ENCODE results near the gene SEZ6L2. TPM values are rescaled to one million over a fixed set of nuclear protein-coding genes. Genes with fewer than 3 reads are reported as not detected.

SEZ6L2 gene
- total RNA-seq, 6 experiments from 2014 or later = 0.15 to 0.56 (median 0.32) TPM

DNA sequence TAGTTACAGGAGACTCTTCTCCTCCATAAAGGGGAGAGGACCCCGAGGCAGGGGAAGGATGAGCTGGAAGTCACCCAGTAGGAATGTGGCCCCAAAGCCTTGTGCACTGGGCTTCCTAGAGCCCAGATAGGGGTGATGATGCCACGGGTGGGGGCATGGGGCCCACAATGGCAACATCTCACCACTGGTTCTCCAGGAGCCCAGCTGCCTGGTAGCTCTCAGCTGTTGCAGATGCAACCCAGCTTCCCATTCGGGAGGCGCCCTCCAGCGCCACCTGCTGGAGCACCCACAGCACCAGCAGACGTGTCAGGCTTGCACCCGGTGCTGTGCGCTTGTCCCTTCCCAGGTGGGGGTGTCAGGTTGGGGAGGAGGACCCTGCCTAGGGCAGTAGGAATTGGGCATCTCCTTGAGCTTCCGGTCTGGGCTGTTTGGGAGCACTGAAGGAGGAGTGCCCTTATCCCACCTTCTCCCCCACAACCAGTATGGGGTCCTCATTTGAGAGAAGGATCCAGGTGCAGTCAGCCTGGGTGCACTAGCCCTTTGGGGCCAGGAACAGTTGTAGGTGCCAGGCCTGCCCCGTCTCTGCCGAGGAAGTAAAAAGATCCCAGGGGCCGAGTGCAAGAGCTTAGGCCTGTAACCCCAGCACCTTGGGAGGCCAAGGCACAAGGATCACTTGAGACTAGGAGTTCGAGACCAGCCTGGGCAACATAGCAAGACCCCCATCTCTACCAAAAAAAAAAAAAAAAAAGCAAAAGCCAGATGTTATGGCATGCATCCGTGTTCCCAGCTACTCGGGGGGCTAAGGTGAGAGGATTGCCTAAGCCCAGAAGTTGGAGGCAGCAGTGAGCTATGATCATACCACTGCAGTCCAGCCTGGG is 50.7 kb downstream of the SEZ6L2 start:
- H3K4me1 ChIP-seq = no peaks in the 10 kb centered on the region
- H3K4me3 ChIP-seq = no peak overlapping the region
- intact Hi-C loops (cut with DNase I) = loop anchor here in 1 of 2 donors (5.0 kb wide), 1 partner anchor 36 kb away; the partner anchor contains the start of gene PRRT2
- TF ChIP-seq, protein P1, sequence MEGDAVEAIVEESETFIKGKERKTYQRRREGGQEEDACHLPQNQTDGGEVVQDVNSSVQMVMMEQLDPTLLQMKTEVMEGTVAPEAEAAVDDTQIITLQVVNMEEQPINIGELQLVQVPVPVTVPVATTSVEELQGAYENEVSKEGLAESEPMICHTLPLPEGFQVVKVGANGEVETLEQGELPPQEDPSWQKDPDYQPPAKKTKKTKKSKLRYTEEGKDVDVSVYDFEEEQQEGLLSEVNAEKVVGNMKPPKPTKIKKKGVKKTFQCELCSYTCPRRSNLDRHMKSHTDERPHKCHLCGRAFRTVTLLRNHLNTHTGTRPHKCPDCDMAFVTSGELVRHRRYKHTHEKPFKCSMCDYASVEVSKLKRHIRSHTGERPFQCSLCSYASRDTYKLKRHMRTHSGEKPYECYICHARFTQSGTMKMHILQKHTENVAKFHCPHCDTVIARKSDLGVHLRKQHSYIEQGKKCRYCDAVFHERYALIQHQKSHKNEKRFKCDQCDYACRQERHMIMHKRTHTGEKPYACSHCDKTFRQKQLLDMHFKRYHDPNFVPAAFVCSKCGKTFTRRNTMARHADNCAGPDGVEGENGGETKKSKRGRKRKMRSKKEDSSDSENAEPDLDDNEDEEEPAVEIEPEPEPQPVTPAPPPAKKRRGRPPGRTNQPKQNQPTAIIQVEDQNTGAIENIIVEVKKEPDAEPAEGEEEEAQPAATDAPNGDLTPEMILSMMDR (IDR thresholded peaks at IDR 0.05) = peak; percentile 84 to 95 (median 87)
- no peak for TF ChIP-seq POLR2A (IDR thresholded peaks at IDR 0.05)
- ATAC-seq (peak; percentile 84 to 95 (median 89)), DNase-seq (peak; percentile 81 to 84 (median 83))
- H3K36me3 ChIP-seq = peaks cover 0 to 22% (median 10%) of the 10 kb centered on the region in 4 donors
- no peaks in the 10 kb centered on the region for H3K9me3 ChIP-seq
- no peaks in the 10 kb centered on the region for H3K27me3 ChIP-seq
- WGBS (ENCODE audit: insufficient coverage, low coverage, low lambda C conversion rate, missing lambda C conversion rate) = 51% methylated on average over 6 of the region's 15 CpGs
- no peak overlapping the region for H3K27ac ChIP-seq

DNA sequence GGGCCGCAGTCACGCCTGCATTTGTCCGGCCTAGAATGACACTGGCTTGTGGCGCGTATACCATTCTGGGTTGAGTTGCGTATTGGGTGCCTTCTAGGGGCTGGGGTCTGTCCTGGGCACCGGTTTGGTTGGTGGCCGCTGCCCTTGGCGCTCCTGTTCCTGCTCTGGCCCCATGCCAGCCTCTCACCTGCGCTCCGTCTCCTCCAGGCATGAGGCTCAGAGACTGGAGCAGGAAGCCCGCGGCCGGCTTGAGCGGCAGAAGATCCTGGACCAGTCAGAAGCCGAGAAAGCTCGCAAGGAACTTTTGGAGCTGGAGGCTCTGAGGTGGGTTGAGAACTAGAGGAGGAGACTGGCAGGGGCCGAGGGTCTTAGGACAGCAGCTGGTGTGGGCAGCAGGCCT is 53.7 kb downstream of the SEZ6L2 start:
- Histone ChIP-seq H3K36me3 (peaks cover 0 to 37% (median 13%) of the 10 kb centered on the region in 4 donors), H3K4me3 (no peak overlapping the region), H3K27me3 (no peaks in the 10 kb centered on the region), H3K27ac (no peak overlapping the region), H3K4me1 (no peaks in the 10 kb centered on the region), H3K9me3 (no peaks in the 10 kb centered on the region)
- intact Hi-C loops (cut with DNase I) = loop anchor here in 1 of 2 donors (5.0 kb wide), 1 partner anchor 33 kb away; the partner anchor contains the start of gene PRRT2
- DNase-seq (no peak), ATAC-seq (no peak)
- TF ChIP-seq, protein P1 (IDR thresholded peaks at IDR 0.05) = no peak
- TF ChIP-seq POLR2A (IDR thresholded peaks at IDR 0.05) = no peak
- whole genome bisulfite sequencing (ENCODE audit: insufficient coverage, low coverage, low lambda C conversion rate, missing lambda C conversion rate) = 88% methylated on average over 9 of the region's 18 CpGs

DNA sequence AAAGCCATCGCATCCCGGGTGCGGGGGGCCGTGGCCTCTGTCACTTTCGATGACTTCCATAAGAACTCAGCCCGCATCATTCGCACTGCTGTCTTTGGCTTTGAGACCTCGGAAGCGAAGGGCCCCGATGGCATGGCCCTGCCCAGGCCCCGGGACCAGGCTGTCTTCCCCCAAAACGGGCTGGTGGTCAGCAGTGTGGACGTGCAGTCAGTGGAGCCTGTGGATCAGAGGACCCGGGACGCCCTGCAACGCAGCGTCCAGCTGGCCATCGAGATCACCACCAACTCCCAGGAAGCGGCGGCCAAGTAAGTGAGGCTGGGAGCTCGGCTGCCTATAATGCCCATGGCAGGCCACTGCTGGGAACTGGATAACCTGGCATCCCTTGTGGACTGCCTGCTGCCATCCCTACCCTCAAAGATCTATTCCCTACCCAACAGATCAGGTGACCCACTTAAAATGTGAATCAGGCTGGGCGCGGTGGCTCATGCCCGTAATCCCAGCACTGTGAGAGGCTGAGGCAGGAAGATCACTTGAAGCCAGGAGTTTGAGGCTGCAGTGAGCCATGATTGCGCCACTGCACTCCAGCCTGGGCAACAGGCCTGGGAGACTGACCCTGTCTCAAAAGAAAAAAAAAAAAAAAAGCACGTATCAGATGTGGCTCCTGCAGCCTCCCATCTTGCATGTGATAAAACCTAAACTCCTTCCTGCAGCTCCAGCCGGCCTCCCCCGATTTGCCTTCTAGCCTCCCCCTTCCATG is 54.6 kb downstream of the SEZ6L2 start:
- no peaks in the 10 kb centered on the region for H3K4me1 ChIP-seq
- 0% methylated on average over 1 of the region's 28 CpGs for WGBS (ENCODE audit: insufficient coverage, low coverage, low lambda C conversion rate, missing lambda C conversion rate)
- H3K36me3 ChIP-seq = peaks cover 0 to 45% (median 13%) of the 10 kb centered on the region in 4 donors
- H3K4me3 ChIP-seq = no peak overlapping the region
- no peak overlapping the region for H3K27ac ChIP-seq
- no peaks in the 10 kb centered on the region for H3K9me3 ChIP-seq
- ATAC-seq = no peak
- intact Hi-C loops (cut with DNase I) = loop anchor here in 1 of 2 donors (5.0 kb wide), 1 partner anchor 32 kb away; the partner anchor contains the start of gene PRRT2
- no peak for DNase-seq
- no peak for TF ChIP-seq POLR2A (IDR thresholded peaks at IDR 0.05)
- TF ChIP-seq, protein P1 (IDR thresholded peaks at IDR 0.05) = no peak
- no peaks in the 10 kb centered on the region for H3K27me3 ChIP-seq

DNA sequence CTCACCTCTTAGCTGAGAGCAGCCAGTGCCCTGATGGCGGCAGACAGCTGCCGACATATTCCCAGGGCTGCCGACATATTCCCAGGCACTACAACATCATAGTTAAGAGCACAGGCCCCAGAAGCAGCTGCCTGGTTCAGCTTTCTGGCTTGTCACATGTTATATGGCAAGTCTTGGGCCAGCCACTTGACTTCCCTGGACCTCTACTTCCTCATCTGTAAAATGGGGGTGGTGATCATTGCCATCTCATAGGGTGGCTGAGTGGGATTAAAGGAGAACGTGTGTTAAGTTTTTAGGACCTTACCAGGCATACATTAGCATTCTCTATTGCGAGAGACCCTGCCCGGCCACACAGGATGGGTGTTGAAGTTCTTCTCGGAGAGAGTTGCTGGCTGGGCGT is 55.4 kb downstream of the SEZ6L2 start:
- DNase-seq (no peak), ATAC-seq (no peak)
- H3K27me3 ChIP-seq = no peaks in the 10 kb centered on the region
- peaks cover 0 to 50% (median 15%) of the 10 kb centered on the region in 4 donors for H3K36me3 ChIP-seq
- no peaks in the 10 kb centered on the region for H3K4me1 ChIP-seq
- no peak for TF ChIP-seq POLR2A (IDR thresholded peaks at IDR 0.05)
- TF ChIP-seq, protein P1 (IDR thresholded peaks at IDR 0.05) = no peak
- no peak overlapping the region for H3K27ac ChIP-seq
- intact Hi-C loops (cut with DNase I) = no loop called here
- no peak overlapping the region for H3K4me3 ChIP-seq
- H3K9me3 ChIP-seq = no peaks in the 10 kb centered on the region
- WGBS (ENCODE audit: insufficient coverage, low coverage, low lambda C conversion rate, missing lambda C conversion rate) = 71% methylated on average over 1 of the region's 8 CpGs

All from right lobe of liver (tissue), 6 donors.